GM12874 (cell line): Measurements from ENCODE around the gene DUS3L.
A peak's percentile ranks its signal among the peaks of the same experiment; 100 is the strongest.

Source experiments
- CTCF ChIP-seq: IDR thresholded peaks from 2 replicates; pipeline ENCODE4 v1.5.1; 2011; ENCODE audit warnings: low read depth, mild to moderate bottlenecking, control low read depth, low read length, moderate library complexity; ENCODE audit not compliant: insufficient read depth

The DUS3L gene

GRCh38 chr19:5806905-5807304 is 15.9 kb upstream of the DUS3L start:
- no peak for TF ChIP-seq CTCF

- no peak for TF ChIP-seq CTCF
These were observed 15.1 kb upstream of the DUS3L start for GRCh38 chr19:5806133-5806489.

- peak; percentile 59 for TF ChIP-seq CTCF
These were observed 14.6 kb upstream of the DUS3L start for GRCh38 chr19:5805462-5806132.

GRCh38 chr19:5804516-5805461 is 13.8 kb upstream of the DUS3L start, which contains the start of gene NRTN:
TSS of gene NRTN (plus strand) at chr19:5805067. CDS start at chr19:5824166, 19,099 bp downstream.
- TF ChIP-seq CTCF, result no peak

- peak; percentile 98 for TF ChIP-seq CTCF
These were observed 13.0 kb upstream of the DUS3L start for GRCh38 chr19:5803752-5804515.

GRCh38 chr19:5803441-5803751 is 12.4 kb upstream of the DUS3L start:
- no peak for TF ChIP-seq CTCF

GRCh38 chr19:5801796-5802619 is 11.0 kb upstream of the DUS3L start:
- no peak for TF ChIP-seq CTCF
